Measurements from ENCODE around the gene SPECC1L. TPM values are rescaled to one million over a fixed set of nuclear protein-coding genes. Genes with fewer than 3 reads are reported as not detected.

Gene SPECC1L
- total RNA-seq, 2 donors from 2014 or later: 23.1 to 26.0 TPM

DNA sequence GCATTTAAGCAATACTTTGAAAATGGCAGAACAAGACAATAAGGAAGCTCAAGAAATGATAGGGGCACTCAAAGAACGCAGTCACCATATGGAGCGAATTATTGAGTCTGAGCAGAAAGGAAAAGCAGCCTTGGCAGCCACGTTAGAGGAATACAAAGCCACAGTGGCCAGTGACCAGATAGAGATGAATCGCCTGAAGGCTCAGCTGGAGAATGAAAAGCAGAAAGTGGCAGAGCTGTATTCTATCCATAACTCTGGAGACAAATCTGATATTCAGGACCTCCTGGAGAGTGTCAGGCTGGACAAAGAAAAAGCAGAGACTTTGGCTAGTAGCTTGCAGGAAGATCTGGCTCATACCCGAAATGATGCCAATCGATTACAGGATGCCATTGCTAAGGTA is 51.9 kb downstream of the SPECC1L start:
- DNase-seq (no peak), ATAC-seq (no peak)
- no peaks in the 10 kb centered on the region for H3K27me3 ChIP-seq
- peak overlapping the region in 1 of 4 donors; percentile 18 for H3K27ac ChIP-seq
- peaks cover 26% of the 10 kb centered on the region for H3K4me1 ChIP-seq
- H3K36me3 ChIP-seq (replicated peaks in 1 of 2; ENCODE audit: insufficient read depth in 1 of 2, low read depth in 2 of 2): peaks cover 0 to 2% of the 10 kb centered on the region in 2 donors
- no peaks in the 10 kb centered on the region for H3K9me3 ChIP-seq
- no peak for TF ChIP-seq POLR2A (IDR thresholded peaks at IDR 0.05)
- TF ChIP-seq, protein P1, sequence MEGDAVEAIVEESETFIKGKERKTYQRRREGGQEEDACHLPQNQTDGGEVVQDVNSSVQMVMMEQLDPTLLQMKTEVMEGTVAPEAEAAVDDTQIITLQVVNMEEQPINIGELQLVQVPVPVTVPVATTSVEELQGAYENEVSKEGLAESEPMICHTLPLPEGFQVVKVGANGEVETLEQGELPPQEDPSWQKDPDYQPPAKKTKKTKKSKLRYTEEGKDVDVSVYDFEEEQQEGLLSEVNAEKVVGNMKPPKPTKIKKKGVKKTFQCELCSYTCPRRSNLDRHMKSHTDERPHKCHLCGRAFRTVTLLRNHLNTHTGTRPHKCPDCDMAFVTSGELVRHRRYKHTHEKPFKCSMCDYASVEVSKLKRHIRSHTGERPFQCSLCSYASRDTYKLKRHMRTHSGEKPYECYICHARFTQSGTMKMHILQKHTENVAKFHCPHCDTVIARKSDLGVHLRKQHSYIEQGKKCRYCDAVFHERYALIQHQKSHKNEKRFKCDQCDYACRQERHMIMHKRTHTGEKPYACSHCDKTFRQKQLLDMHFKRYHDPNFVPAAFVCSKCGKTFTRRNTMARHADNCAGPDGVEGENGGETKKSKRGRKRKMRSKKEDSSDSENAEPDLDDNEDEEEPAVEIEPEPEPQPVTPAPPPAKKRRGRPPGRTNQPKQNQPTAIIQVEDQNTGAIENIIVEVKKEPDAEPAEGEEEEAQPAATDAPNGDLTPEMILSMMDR (IDR thresholded peaks at IDR 0.05): no peak
- no peak overlapping the region for H3K4me3 ChIP-seq
- WGBS, 2 donors: 76% methylated on average over 6 of the region's 6 CpGs
- intact Hi-C loops (cut with DNase I): no loop called here

DNA sequence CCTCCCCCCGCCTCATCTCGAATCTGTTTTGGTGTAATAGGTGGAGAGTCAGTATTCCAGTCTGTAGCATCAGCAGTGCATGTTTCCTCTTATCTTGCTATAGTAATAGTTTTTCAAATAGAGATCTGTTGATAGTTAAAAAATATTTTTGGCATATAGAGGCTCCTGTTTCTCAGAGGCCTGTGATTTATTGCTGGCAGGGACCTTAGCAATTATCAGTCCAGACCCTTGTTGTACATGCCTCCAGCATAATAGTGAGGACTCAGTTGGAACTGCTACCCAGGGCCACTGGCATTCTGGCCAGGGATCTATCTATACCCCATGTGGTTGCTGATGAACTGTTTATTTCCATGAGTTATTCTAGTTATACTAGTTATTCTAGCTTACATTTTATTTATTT is 52.6 kb downstream of the SPECC1L start:
- H3K4me3 ChIP-seq: no peak overlapping the region
- H3K9me3 ChIP-seq: no peaks in the 10 kb centered on the region
- peaks cover 0 to 2% of the 10 kb centered on the region in 2 donors for H3K36me3 ChIP-seq (replicated peaks in 1 of 2; ENCODE audit: insufficient read depth in 1 of 2, low read depth in 2 of 2)
- WGBS, 2 donors: 69 to 70% methylated on average over 2 of the region's 2 CpGs
- no peak for TF ChIP-seq POLR2A (IDR thresholded peaks at IDR 0.05)
- TF ChIP-seq, protein P1 (IDR thresholded peaks at IDR 0.05): no peak
- peak overlapping the region in 2 of 4 donors; percentile 19 to 42 for H3K27ac ChIP-seq
- intact Hi-C loops (cut with DNase I): no loop called here
- H3K27me3 ChIP-seq: no peaks in the 10 kb centered on the region
- peaks cover 26% of the 10 kb centered on the region for H3K4me1 ChIP-seq
- DNase-seq (no peak), ATAC-seq (no peak)

DNA sequence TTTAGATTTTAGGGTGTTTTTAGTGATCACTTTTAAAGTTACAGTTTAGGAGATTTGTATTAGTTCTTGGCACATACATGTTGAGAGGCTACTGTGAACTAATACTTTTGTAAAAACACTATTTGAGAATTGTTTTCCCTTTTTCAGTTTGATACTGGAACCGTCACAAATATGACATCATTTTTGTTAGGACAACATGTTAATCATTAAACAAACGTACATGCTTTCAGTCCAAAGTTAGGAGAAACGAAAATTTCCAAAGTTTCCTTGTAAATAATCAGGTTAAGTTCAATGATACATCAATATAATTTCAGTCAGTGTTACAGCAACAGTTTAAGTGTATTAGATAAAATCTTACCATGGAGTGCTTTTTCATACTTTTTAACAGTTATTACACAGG is 53.1 kb downstream of the SPECC1L start:
- WGBS, 2 donors: 11 to 19% methylated on average over 3 of the region's 3 CpGs
- Histone ChIP-seq H3K27ac (peak overlapping the region in 3 of 4 donors; percentile 19 to 42 (median 24)), H3K9me3 (no peaks in the 10 kb centered on the region), H3K4me3 (no peak overlapping the region), H3K27me3 (no peaks in the 10 kb centered on the region), H3K36me3 (replicated peaks in 1 of 2; ENCODE audit: insufficient read depth in 1 of 2, low read depth in 2 of 2) (peaks cover 0 to 2% of the 10 kb centered on the region in 2 donors), H3K4me1 (peaks cover 26% of the 10 kb centered on the region)
- TF ChIP-seq, protein P1 (IDR thresholded peaks at IDR 0.05): no peak
- no peak for TF ChIP-seq POLR2A (IDR thresholded peaks at IDR 0.05)
- peak; percentile 58 for ATAC-seq
- no peak for DNase-seq
- intact Hi-C loops (cut with DNase I): no loop called here

DNA sequence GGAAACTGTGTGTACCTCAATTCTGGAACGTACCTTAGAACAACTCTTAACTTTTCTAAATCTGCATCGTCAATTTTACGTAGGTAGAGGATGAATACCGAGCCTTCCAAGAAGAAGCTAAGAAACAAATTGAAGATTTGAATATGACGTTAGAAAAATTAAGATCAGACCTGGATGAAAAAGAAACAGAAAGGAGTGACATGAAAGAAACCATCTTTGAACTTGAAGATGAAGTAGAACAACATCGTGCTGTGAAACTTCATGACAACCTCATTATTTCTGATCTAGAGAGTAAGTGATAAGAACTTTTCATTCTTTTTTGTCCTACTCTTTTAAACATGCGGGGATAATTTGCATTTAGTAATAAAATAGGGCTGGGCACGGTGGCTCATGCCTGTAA is 53.5 kb downstream of the SPECC1L start:
- H3K27ac ChIP-seq: peak overlapping the region in 3 of 4 donors; percentile 19 to 42 (median 24)
- ATAC-seq: no peak
- H3K27me3 ChIP-seq: no peaks in the 10 kb centered on the region
- DNase-seq: no peak
- WGBS, 2 donors: 81 to 82% methylated on average over 8 of the region's 8 CpGs
- peaks cover 0 to 2% of the 10 kb centered on the region in 2 donors for H3K36me3 ChIP-seq (replicated peaks in 1 of 2; ENCODE audit: insufficient read depth in 1 of 2, low read depth in 2 of 2)
- TF ChIP-seq, protein P1 (IDR thresholded peaks at IDR 0.05): no peak
- TF ChIP-seq POLR2A (IDR thresholded peaks at IDR 0.05): no peak
- no peak overlapping the region for H3K4me3 ChIP-seq
- no peaks in the 10 kb centered on the region for H3K9me3 ChIP-seq
- peaks cover 26% of the 10 kb centered on the region for H3K4me1 ChIP-seq
- intact Hi-C loops (cut with DNase I): no loop called here

DNA sequence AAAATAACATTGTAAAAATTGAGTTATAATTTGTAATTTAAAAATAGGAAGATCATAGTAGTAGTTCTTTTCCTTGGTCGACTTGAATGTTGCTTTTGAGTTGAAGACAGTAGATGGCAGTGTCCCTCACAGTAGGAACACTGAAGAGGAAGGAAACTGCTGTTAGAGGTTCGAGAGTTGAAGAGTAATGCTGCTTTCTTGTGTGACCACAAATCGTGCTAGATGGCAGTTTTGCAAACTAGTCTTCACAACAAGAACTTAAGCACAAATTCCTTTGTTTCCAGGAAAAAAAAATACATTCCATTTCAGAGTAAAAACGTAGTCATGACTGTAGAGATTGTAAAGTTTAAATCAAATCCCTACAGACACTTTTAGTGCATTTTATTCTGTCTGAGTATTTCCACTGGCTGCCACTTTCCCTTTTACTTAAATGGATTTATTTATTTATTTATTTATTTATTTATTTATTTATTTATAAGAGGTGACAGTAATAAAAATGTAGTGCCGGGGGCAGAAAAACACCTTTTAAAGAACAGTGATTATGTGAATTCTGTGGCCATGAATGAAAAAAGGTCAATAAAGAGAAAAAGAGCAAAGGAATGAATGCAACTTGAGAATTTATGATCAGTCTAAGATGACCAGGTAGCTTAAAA is 54.6 kb downstream of the SPECC1L start:
- peak in 1 of 4 donors; percentile 20 for DNase-seq
- Histone ChIP-seq H3K36me3 (replicated peaks in 1 of 2; ENCODE audit: insufficient read depth in 1 of 2, low read depth in 2 of 2) (no peaks in the 10 kb centered on the region), H3K4me3 (no peak overlapping the region), H3K9me3 (no peaks in the 10 kb centered on the region), H3K4me1 (peaks cover 26% of the 10 kb centered on the region), H3K27me3 (no peaks in the 10 kb centered on the region), H3K27ac (peak overlapping the region in 1 of 4 donors; percentile 7)
- intact Hi-C loops (cut with DNase I): no loop called here
- no peak for ATAC-seq
- TF ChIP-seq, protein P1 (IDR thresholded peaks at IDR 0.05): peak; percentile 7 to 59 (median 38)
- no peak for TF ChIP-seq POLR2A (IDR thresholded peaks at IDR 0.05)
- 29 to 42% methylated on average over 5 of the region's 5 CpGs for WGBS, 2 donors

Measured in body of pancreas (tissue), 4 donors.